GM21515 (cell line): ENCODE data around the gene DDX39A.
A peak's percentile ranks its signal among the peaks of the same experiment; 100 is the strongest.
"Not testable (repeated sequence)": the region's sequence is repeated elsewhere in the genome, so short reads cannot be mapped to it uniquely, and the experiment has no call there.

Source experiments
- ATAC-seq: cut with Tn5 transposase; IDR thresholded peaks from one replicate; pipeline ENCODE4 v1.9.1; 2021; ENCODE audit not compliant: unreplicated experiment

DDX39A gene

GRCh38 chr19:14419106-14419813 is at the start of gene DDX39A:
Gene DDX39A, minus strand, starts transcription at chr19:14419341. Its CDS starts 6,121 bp downstream, at chr19:14413220.
- ATAC-seq, result peak; percentile 73

- ATAC-seq, result no peak
Measured at GRCh38 chr19:14467816-14468215, 48.7 kb upstream of the DDX39A start.

GRCh38 chr19:14467391-14467790 is 48.2 kb upstream of the DDX39A start:
- no peak for ATAC-seq

GRCh38 chr19:14463747-14464146 is 44.6 kb upstream of the DDX39A start:
- ATAC-seq, result no peak

GRCh38 chr19:14462401-14462800 is 43.3 kb upstream of the DDX39A start:
- not testable (repeated sequence) for ATAC-seq

GRCh38 chr19:14460935-14461334 is 41.8 kb upstream of the DDX39A start:
- ATAC-seq, result no peak

GRCh38 chr19:14459703-14460102 is 40.6 kb upstream of the DDX39A start:
- no peak for ATAC-seq

GRCh38 chr19:14452303-14452702 is 33.2 kb upstream of the DDX39A start:
- ATAC-seq, result not testable (repeated sequence)

- no peak for ATAC-seq
Measured at GRCh38 chr19:14450876-14451275, 31.7 kb upstream of the DDX39A start.

- ATAC-seq, result no peak
Measured at GRCh38 chr19:14450168-14450874, 31.2 kb upstream of the DDX39A start.

- no peak for ATAC-seq
Measured at GRCh38 chr19:14449321-14449720, 30.2 kb upstream of the DDX39A start.

GRCh38 chr19:14446336-14447036 is 27.3 kb upstream of the DDX39A start:
- ATAC-seq, result no peak

- no peak for ATAC-seq
Measured at GRCh38 chr19:14443632-14444216, 24.6 kb upstream of the DDX39A start.

GRCh38 chr19:14442891-14443631 is 23.9 kb upstream of the DDX39A start:
- ATAC-seq, result no peak

GRCh38 chr19:14441041-14441938 is 22.1 kb upstream of the DDX39A start:
- ATAC-seq, result no peak

- ATAC-seq, result peak; percentile 81
Measured at GRCh38 chr19:14440049-14440448, 20.9 kb upstream of the DDX39A start.

GRCh38 chr19:14439014-14439413 is 19.9 kb upstream of the DDX39A start:
- no peak for ATAC-seq

- ATAC-seq, result no peak
Measured at GRCh38 chr19:14437578-14438140, 18.5 kb upstream of the DDX39A start.

GRCh38 chr19:14435320-14436050 is 16.3 kb upstream of the DDX39A start:
- ATAC-seq, result no peak
